Liver (tissue), 9 donors: Measurements from ENCODE around the gene ENAH. TPM values are rescaled to one million over a fixed set of nuclear protein-coding genes. Genes with fewer than 3 reads are reported as not detected.

Source experiments
- DNase-seq: peaks from one replicate; pipeline ENCODE4 v3.0.0-alpha.2; 2017; ENCODE audit warnings: low spot score
- H3K27ac ChIP-seq, 2 donors: one replicate each; pipeline ENCODE4 v1.7.0; 2013; ENCODE audit warnings: inconsistent platforms in 2 of 2, low read length in 2 of 2, control low read depth in 1 of 2, low read depth in 1 of 2, mild to moderate bottlenecking in 1 of 2
- H3K27me3 ChIP-seq, 4 donors: one replicate each; pipeline versions ENCODE4 v1.6.1 to v1.7.0; 2013; ENCODE audit warnings: low read length in 3 of 4, inconsistent platforms in 1 of 4, mild to moderate bottlenecking in 1 of 4, moderate library complexity in 1 of 4; ENCODE audit not compliant: control insufficient read depth in 4 of 4, insufficient read depth in 4 of 4
- H3K36me3 ChIP-seq, 4 donors: one replicate each; pipeline versions ENCODE4 v1.6.1 to v1.7.0; 2013; ENCODE audit warnings: low read length in 3 of 4, mild to moderate bottlenecking in 3 of 4, low read depth in 1 of 4, moderate library complexity in 1 of 4; ENCODE audit not compliant: control insufficient read depth in 4 of 4, insufficient read depth in 3 of 4
- H3K4me1 ChIP-seq, 4 donors: one replicate each; pipeline versions ENCODE4 v1.6.1 to v1.7.0; 2013; ENCODE audit warnings: low read length in 3 of 4, mild to moderate bottlenecking in 3 of 4, moderate library complexity in 1 of 4; ENCODE audit not compliant: control insufficient read depth in 4 of 4, insufficient read depth in 4 of 4
- H3K4me3 ChIP-seq, 3 donors: one replicate each; pipeline versions ENCODE4 v1.6.1 to v1.7.0; 2013; ENCODE audit warnings: low read length in 3 of 3, control low read depth in 1 of 3, low read depth in 1 of 3, mild to moderate bottlenecking in 1 of 3
- H3K9ac ChIP-seq, 2 donors: one replicate each; pipeline ENCODE4 v1.7.0; 2013; ENCODE audit warnings: low read length in 2 of 2, mild to moderate bottlenecking in 2 of 2, moderate library complexity in 2 of 2, control low read depth in 1 of 2, low read depth in 1 of 2
- H3K9me3 ChIP-seq, 4 donors: one replicate each; pipeline versions ENCODE4 v1.6.1 to v1.7.0; 2013; ENCODE audit warnings: low read length in 3 of 4; ENCODE audit not compliant: control insufficient read depth in 4 of 4
- ATF3 ChIP-seq: IDR thresholded peaks from 2 replicates; pipeline ENCODE4 v1.6.1; 2016; ENCODE audit warnings: antibody characterized with exemption
- EGR1 ChIP-seq, 2 donors: IDR thresholded peaks; 2 replicates each; pipeline ENCODE4 v1.6.1; 2016 to 2018; ENCODE audit warnings: antibody characterized with exemption in 2 of 2, low read depth in 2 of 2
- HNF4A ChIP-seq, 2 donors: conservative IDR thresholded peaks; 2 replicates each; pipeline ENCODE4 v1.6.1; 2016; ENCODE audit warnings: antibody characterized with exemption in 2 of 2, mild to moderate bottlenecking in 2 of 2
- JUND ChIP-seq, 2 donors: IDR thresholded peaks; 2 replicates each; pipeline ENCODE4 v1.6.1; 2016; ENCODE audit warnings: antibody characterized with exemption in 2 of 2
- MAX ChIP-seq: IDR thresholded peaks from 2 replicates; pipeline ENCODE4 v1.6.1; 2016; ENCODE audit warnings: antibody characterized with exemption
- REST ChIP-seq: IDR thresholded peaks from 2 replicates; pipeline ENCODE4 v1.6.1; 2016; ENCODE audit warnings: antibody characterized with exemption, mild to moderate bottlenecking
- RXRA ChIP-seq, 2 donors: IDR thresholded peaks; 2 replicates each; pipeline ENCODE4 v1.6.1; 2017 to 2018; ENCODE audit warnings: antibody characterized with exemption in 2 of 2, mild to moderate bottlenecking in 1 of 2
- SP1 ChIP-seq: IDR thresholded peaks from 2 replicates; pipeline ENCODE4 v1.6.1; 2018; ENCODE audit warnings: antibody characterized with exemption, mild to moderate bottlenecking
- YY1 ChIP-seq: IDR thresholded peaks from 2 replicates; pipeline ENCODE4 v1.6.1; 2016; ENCODE audit warnings: antibody characterized with exemption, mild to moderate bottlenecking
- ZBTB33 ChIP-seq: IDR thresholded peaks from 2 replicates; pipeline ENCODE4 v1.6.1; 2016; ENCODE audit warnings: antibody characterized with exemption
- WGBS: extraction: QIAGEN DNeasy Blood & Tissue Kit; methylation state at CpG from one replicate; pipeline ENCODE4 v1.1.7; 2013; 5-methylcytosine and 5-hydroxymethylcytosine counted together
- polyA plus RNA-seq, 2 donors: library from polyadenylated mRNA; stranded (reverse) in 1 of 2; unstranded in 1 of 2; fragments of 200-250 nt in 1 of 2; fragments of >200 nt in 1 of 2; fragmentation: Nextera tagmentation in 1 of 2; extraction: Ambion mirVana in 1 of 2; gene quantifications; one replicate each; pipeline versions ENCODE4 v1.2.1 to v1.2.3, GENCODE V29; 2013 to 2015
- total RNA-seq, 2 donors: library from RNA; depleted of rRNA; stranded (reverse); fragments of >200 nt; gene quantifications; one replicate each; pipeline ENCODE4 v1.2.3, GENCODE V29; 2014
- donor health status: healthy.
- donor health status: healthy.
- donor health status: healthy.
- donor health status: healthy.
- donor health status: healthy.

Gene ENAH
- total and polyA plus RNA-seq, 4 donors = 2.8 to 8.4 (median 4.5) TPM

GRCh38 chr1:225595974-225596551 lies 56.9 kb downstream of the ENAH start (continued):
- TF ChIP-seq ATF3 (no peak), MAX (no peak), RXRA (IDR thresholded peaks at IDR 0.05) (no peak), YY1 (no peak), JUND (IDR thresholded peaks at IDR 0.05) (no peak)

- Histone ChIP-seq H3K36me3 (no peaks in the 10 kb centered on the region), H3K27ac (no peak overlapping the region), H3K9ac (no peak overlapping the region), H3K9me3 (no peaks in the 10 kb centered on the region), H3K4me1 (peaks cover 0 to 2% (median 0%) of the 10 kb centered on the region in 4 donors), H3K27me3 (no peaks in the 10 kb centered on the region), H3K4me3 (no peak overlapping the region)
- no peak for DNase-seq
- TF ChIP-seq EGR1 (IDR thresholded peaks at IDR 0.05; ENCODE audit: low read depth in 2 of 2) (no peak), YY1 (no peak), REST (no peak)
Measured at GRCh38 chr1:225595452-225595851, 57.5 kb downstream of the ENAH start.

- H3K9ac ChIP-seq = no peak overlapping the region
- H3K27me3 ChIP-seq = no peaks in the 10 kb centered on the region
- no peak overlapping the region for H3K27ac ChIP-seq
- H3K4me1 ChIP-seq = peaks cover 0 to 4% (median 2%) of the 10 kb centered on the region in 4 donors
- TF ChIP-seq JUND (IDR thresholded peaks at IDR 0.05) (no peak), HNF4A (conservative IDR thresholded peaks at IDR 0.05) (no peak), ZBTB33 (no peak), SP1 (no peak)
- DNase-seq = no peak
- H3K9me3 ChIP-seq = no peaks in the 10 kb centered on the region
- 95% methylated on average over 5 of the region's 5 CpGs for WGBS
- H3K4me3 ChIP-seq = no peak overlapping the region
- H3K36me3 ChIP-seq = no peaks in the 10 kb centered on the region
Measured at GRCh38 chr1:225593414-225593813, 59.5 kb downstream of the ENAH start.
